Urinary bladder (tissue), 4 donors: ENCODE measurements around the gene RAB5IF. TPM values are rescaled to one million over a fixed set of nuclear protein-coding genes. Genes with fewer than 3 reads are reported as not detected.

ENCODE experiments used
- DNase-seq: peaks from one replicate; pipeline ENCODE4 v3.0.0-alpha.2; 2015; ENCODE audit errors: extremely low spot score
- H3K27ac ChIP-seq: one replicate; pipeline ENCODE4 v1.5.1; 2013; ENCODE audit warnings: low read depth, mild to moderate bottlenecking, moderate library complexity
- H3K36me3 ChIP-seq: one replicate; pipeline ENCODE4 v1.6.1; 2013; ENCODE audit warnings: mild to moderate bottlenecking, moderate library complexity; ENCODE audit not compliant: insufficient read depth
- H3K4me1 ChIP-seq: one replicate; pipeline ENCODE4 v1.6.1; 2013; ENCODE audit warnings: mild to moderate bottlenecking, moderate library complexity; ENCODE audit not compliant: insufficient read depth
- H3K4me3 ChIP-seq: one replicate; pipeline ENCODE4 v1.5.1; 2013; ENCODE audit warnings: low read depth, low read length
- WGBS: extraction: QIAGEN DNeasy Blood & Tissue Kit; methylation state at CpG from one replicate; pipeline ENCODE4 v1.1.7; 2013; 5-methylcytosine and 5-hydroxymethylcytosine counted together
- polyA plus RNA-seq: library from polyadenylated mRNA; stranded (reverse); fragments of 200-250 nt; gene quantifications from one replicate; pipeline ENCODE4 v1.2.3, GENCODE V29; 2013
- small RNA-seq: library from RNA; depleted of rRNA; stranded (forward); fragments of <200 nt; gene quantifications from one replicate; pipeline ENCODE3, GENCODE V24; 2014
- total RNA-seq: library from RNA; depleted of rRNA; stranded (reverse); fragments of >200 nt; gene quantifications from one replicate; pipeline ENCODE4 v1.2.3, GENCODE V29; 2014
- donor health status: healthy with polysubstance abuse.
- donor health status: healthy.

The RAB5IF gene
- total and polyA plus RNA-seq, 2 donors: 34.8 to 69.4 TPM

DNA sequence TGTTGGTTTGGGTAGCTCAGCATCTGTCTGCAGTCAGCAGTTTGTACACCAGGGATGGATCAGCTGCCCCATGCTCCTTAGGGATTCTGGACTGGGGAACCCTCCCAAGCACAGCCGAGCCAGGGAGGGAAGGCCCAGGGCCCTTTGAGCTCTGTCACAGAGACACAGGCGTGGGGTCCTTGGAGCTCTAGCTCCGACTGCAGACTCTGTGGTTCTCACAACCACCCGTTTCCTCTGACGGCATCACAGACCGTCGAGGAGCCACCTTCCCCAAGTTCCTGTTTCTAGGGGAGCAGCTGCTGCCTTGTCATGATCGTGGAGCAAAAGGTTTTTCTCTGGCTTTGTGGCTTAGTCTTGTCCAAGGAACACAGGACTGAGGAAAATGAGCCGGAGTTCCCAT lies 40.4 kb downstream of the RAB5IF start, which contains the start of gene SLA2:
SLA2 (minus strand) TSS at position 199 of the 400 bp plus-strand sequence. CDS start 4,861 bp downstream, outside the sequence.
- DNase-seq: no peak
- H3K4me3 ChIP-seq: peak within 1 kb of the TSS; percentile 27

DNA sequence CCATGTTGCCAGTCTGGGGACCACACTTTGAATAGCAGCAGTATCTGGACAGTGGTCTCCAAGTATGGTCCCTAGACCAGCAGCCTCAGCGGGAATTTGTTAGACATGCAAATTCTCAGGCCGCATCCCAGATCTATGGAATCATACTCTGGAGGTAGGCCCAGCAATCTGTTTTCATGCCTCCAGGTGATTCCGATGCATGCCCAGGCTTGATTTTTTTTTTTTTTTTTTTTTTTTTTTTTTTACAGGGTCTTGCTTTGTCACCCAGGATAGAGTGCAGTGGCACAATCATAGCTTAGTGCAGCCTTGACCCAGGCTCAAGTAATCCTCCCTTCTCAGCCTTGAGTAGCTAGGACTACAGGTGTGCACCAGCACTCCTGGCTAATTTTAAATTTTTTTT lies 41.1 kb downstream of the RAB5IF start:
- Histone ChIP-seq H3K27ac (no peak overlapping the region), H3K4me3 (no peak overlapping the region), H3K4me1 (no peaks in the 10 kb centered on the region), H3K36me3 (no peaks in the 10 kb centered on the region)
- DNase-seq: no peak
- 90% methylated on average over 3 of the region's 3 CpGs for WGBS

More for the DNA sequence above, 40.4 kb downstream of the RAB5IF start, which contains the start of gene SLA2:
- Histone ChIP-seq H3K36me3 (no peaks in the 10 kb centered on the region), H3K27ac (no peak within 1 kb of the TSS), H3K4me1 (no peaks in the 10 kb centered on the region)
- WGBS: 48% methylated on average over 9 of the region's 9 CpGs

DNA sequence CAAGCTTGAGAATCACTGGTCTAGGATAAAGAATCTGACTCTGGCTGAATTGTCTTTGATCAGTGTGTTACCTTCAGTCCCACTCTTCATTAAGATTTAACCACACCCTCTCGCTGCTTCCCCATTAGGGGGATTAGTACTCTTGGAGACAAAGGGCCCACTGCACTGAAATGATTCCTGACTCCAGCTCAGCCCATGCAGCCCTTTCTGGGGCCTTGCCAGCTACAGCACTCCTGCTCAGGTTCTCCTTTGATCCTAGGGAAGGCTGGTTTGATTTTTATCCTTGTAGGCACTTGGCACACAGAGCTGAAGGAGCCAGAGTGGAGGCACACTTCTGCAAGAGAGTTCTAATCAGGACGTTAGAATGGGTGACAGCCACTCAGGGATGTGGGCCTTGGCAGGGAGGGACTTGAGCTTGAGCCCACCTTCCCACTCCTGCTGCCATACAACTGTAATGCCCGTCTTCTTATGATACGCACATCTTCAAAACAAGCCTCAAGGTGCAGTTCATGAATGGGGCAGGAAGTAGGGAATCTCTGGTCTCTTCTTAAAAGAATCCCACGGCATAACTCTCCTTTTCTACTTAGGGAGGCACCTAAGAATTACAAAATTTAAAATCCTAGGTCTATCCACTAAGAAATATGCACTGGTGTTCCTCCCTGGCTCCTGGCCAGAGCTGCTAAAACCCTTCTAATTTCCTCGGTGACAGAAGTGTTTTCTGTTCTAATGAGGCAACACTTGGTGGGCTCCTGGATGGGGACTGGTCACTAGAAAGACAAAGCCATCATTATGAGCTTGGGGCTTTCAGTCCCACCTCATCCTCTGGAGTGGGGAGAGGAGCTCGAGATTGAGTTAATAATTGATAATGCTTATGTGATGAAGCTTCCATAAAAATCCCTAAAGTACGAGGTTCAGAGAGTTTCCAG lies 41.9 kb downstream of the RAB5IF start:
- DNase-seq: no peak

GRCh38 chr20:36653456-36653855 lies 47.9 kb downstream of the RAB5IF start:
- no peak overlapping the region for H3K27ac ChIP-seq
- WGBS: 91% methylated on average over 9 of the region's 9 CpGs
- H3K36me3 ChIP-seq: no peaks in the 10 kb centered on the region
- H3K4me1 ChIP-seq: no peaks in the 10 kb centered on the region
- no peak for DNase-seq
- H3K4me3 ChIP-seq: no peak overlapping the region

More for the DNA sequence above, 41.9 kb downstream of the RAB5IF start:
- no peaks in the 10 kb centered on the region for H3K36me3 ChIP-seq
- H3K4me1 ChIP-seq: no peaks in the 10 kb centered on the region
- no peak overlapping the region for H3K27ac ChIP-seq
- no peak overlapping the region for H3K4me3 ChIP-seq
- WGBS: 70% methylated on average over 8 of the region's 8 CpGs

DNA sequence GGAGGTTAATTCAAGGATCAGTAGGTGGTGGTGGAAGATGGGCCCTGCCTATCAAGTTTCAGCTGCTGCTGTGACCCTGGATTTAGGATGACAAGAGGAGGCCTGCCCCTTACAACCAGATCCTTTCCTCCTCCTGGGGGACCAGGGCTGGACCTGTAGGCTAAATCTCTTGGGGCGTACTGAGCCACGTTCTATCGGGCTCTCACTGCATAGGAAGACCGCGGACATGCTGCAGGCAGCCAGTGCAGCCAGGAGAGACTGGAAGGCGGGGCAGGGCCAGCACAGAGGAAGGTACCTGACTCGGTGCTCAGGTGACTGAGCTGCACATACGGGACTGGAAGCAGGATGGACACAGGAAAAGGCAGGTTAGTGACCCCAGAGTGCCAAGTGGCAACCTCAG lies 48.9 kb downstream of the RAB5IF start:
- H3K4me3 ChIP-seq: no peak overlapping the region
- WGBS: 98% methylated on average over 8 of the region's 8 CpGs
- no peak overlapping the region for H3K27ac ChIP-seq
- DNase-seq: no peak
- H3K36me3 ChIP-seq: no peaks in the 10 kb centered on the region
- H3K4me1 ChIP-seq: no peaks in the 10 kb centered on the region

DNA sequence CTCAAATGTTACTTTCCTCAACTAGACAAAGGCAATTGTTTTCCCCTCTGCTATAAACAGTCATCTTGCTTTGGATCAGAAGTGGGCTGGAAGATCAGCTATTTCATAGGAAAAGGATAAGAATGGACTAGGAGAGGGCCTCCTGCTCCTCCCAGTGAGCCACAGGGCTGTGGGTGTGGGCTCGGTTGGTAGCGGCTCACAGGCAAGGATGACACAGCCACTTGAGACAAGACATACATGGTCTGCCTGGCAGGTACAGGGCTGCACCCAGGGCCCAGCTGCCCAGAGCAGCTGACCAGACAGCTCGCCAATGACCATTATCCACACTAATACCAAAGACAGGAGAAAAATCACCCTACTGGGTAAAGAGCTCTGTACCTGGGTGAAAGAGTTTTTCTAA lies 49.4 kb downstream of the RAB5IF start:
- Histone ChIP-seq H3K4me3 (no peak overlapping the region), H3K36me3 (no peaks in the 10 kb centered on the region), H3K4me1 (no peaks in the 10 kb centered on the region), H3K27ac (no peak overlapping the region)
- DNase-seq: no peak
- WGBS: 98% methylated on average over 3 of the region's 3 CpGs

DNA sequence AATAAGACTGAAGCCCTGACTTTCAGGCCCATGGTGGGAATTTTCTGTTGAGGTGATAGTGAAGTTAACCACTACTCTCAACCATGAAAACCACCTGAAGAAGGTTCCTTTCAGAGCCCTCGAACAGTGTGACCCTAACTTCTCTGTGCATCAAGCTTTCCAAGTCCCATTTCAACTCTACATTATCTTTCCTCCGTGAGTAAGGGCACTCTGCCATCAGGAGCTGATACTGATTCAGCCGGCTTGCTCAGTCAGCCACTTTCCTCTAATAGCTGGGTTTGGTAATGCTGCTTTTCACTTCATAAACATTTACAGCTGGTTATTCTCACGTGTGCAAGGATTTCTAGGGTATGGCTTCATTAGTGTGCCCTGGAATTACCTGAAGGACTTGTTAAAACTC lies 51.2 kb downstream of the RAB5IF start:
- no peaks in the 10 kb centered on the region for H3K36me3 ChIP-seq
- no peak overlapping the region for H3K4me3 ChIP-seq
- no peak overlapping the region for H3K27ac ChIP-seq
- DNase-seq: no peak
- 52% methylated on average over 4 of the region's 4 CpGs for WGBS
- H3K4me1 ChIP-seq: no peaks in the 10 kb centered on the region

GRCh38 chr20:36658300-36658699 lies 52.7 kb downstream of the RAB5IF start:
- WGBS: 83% methylated on average over 3 of the region's 3 CpGs
- Histone ChIP-seq H3K4me3 (no peak overlapping the region), H3K4me1 (no peaks in the 10 kb centered on the region), H3K36me3 (no peaks in the 10 kb centered on the region), H3K27ac (no peak overlapping the region)
- DNase-seq: no peak

Small RNA genes within 50 kb of the gene (small RNA-seq; reads per million reads assigned to genes)
- not detected for gene RF00017

Other genes starting within 250 kb of the RAB5IF start
- gene MYL9, start 64.3 kb upstream of the RAB5IF start, total RNA-seq: 42.6 TPM
- 3,492 TPM for gene MYL9, start 64.3 kb upstream of the RAB5IF start, polyA plus RNA-seq
- 18.6 TPM for gene TGIF2, start 32.2 kb upstream of the RAB5IF start, total RNA-seq
- gene TGIF2, start 32.2 kb upstream of the RAB5IF start, polyA plus RNA-seq: 7.3 TPM
- 0.11 TPM for gene SLA2, start 40.4 kb downstream of the RAB5IF start, total RNA-seq
- 0.38 TPM for gene SLA2, start 40.4 kb downstream of the RAB5IF start, polyA plus RNA-seq
- gene NDRG3, start 140.3 kb downstream of the RAB5IF start, total RNA-seq: 26.9 TPM
- 21.7 TPM for gene NDRG3, start 140.3 kb downstream of the RAB5IF start, polyA plus RNA-seq
- 21.4 TPM for gene DSN1, start 168.0 kb downstream of the RAB5IF start, total RNA-seq
- gene DSN1, start 168.0 kb downstream of the RAB5IF start, polyA plus RNA-seq: 6.8 TPM